IMR-90 (cell line): ENCODE measurements around the gene ZMIZ2. TPM values are rescaled to one million over a fixed set of nuclear protein-coding genes. Genes with fewer than 3 reads are reported as not detected.

Experiments
- ATAC-seq: fragments of 200-7000 bp; cut with Tn5 transposase; 2 replicates; pipeline ENCODE4 v1.9.1; 2020; ENCODE audit warnings: low read depth, mild to moderate bottlenecking, moderate library complexity
- BruUV-seq: library from RNA; stranded (reverse); fragments of 400-500 nt; replicated peaks from 2 replicates; lab custom pipeline; 2021; lab: Mats Ljungman, UMichigan
- CTCF ChIA-PET: fragments of 300-600 bp; formaldehyde crosslinking; extraction: SDS; loops from one replicate; lab custom pipeline; 2021; ENCODE audit warnings: antibody characterized with exemption; lab: Yijun Ruan, JAX
- POLR2A ChIA-PET: fragments of 300-600 bp; sonication (Branson Sonifier 250); formaldehyde crosslinking; loops from one replicate; lab custom pipeline; 2022; ENCODE audit warnings: antibody characterized with exemption; ENCODE audit not compliant: unreplicated experiment; lab: Charles Lee
- DNase-seq: peaks from one replicate; pipeline ENCODE4 v3.0.0; 2013
- H2AFZ ChIP-seq: replicated peaks from 2 replicates; pipeline ENCODE3; 2013; ENCODE audit warnings: low read length, mild to moderate bottlenecking; ENCODE audit not compliant: poor library complexity
- H2AK5ac ChIP-seq: 2 replicates; pipeline ENCODE4 v1.6.1; 2013; ENCODE audit warnings: low read depth, low read length, inconsistent platforms
- H2AK9ac ChIP-seq: replicated peaks from 2 replicates; pipeline ENCODE3; 2013; ENCODE audit warnings: mild to moderate bottlenecking, low read depth, low read length, moderate library complexity; ENCODE audit not compliant: poor library complexity
- H2BK120ac ChIP-seq: 2 replicates; pipeline ENCODE4 v1.6.1; 2013; ENCODE audit warnings: low read depth, low read length, inconsistent platforms
- H2BK15ac ChIP-seq: 3 replicates; pipeline ENCODE4 v1.6.1; 2013; ENCODE audit warnings: low read depth, low read length, inconsistent platforms
- H2BK20ac ChIP-seq: 2 replicates; pipeline ENCODE4 v1.6.1; 2013; ENCODE audit warnings: low read depth, mild to moderate bottlenecking, inconsistent platforms, low read length, moderate library complexity
- H2BK5ac ChIP-seq: 2 replicates; pipeline ENCODE4 v1.6.1; 2013; ENCODE audit warnings: mild to moderate bottlenecking, low read depth, low read length, inconsistent platforms; ENCODE audit not compliant: poor library complexity, severe bottlenecking
- H3K14ac ChIP-seq: replicated peaks from 2 replicates; pipeline ENCODE4 v1.6.1; 2013; ENCODE audit warnings: low read depth, low read length, inconsistent platforms
- H3K18ac ChIP-seq: 2 replicates; pipeline ENCODE4 v1.6.1; 2013; ENCODE audit warnings: low read depth, low read length, control low read depth
- H3K23ac ChIP-seq: 2 replicates; pipeline ENCODE4 v1.6.1; 2013; ENCODE audit warnings: low read depth, low read length, inconsistent platforms
- H3K27ac ChIP-seq: 2 replicates; pipeline ENCODE4 v1.5.1; 2013; ENCODE audit warnings: mild to moderate bottlenecking, control low read depth, low read length; ENCODE audit not compliant: insufficient read depth
- H3K27me3 ChIP-seq: 2 replicates; pipeline ENCODE4 v1.6.1; 2013; ENCODE audit warnings: low read length; ENCODE audit not compliant: control insufficient read depth, insufficient read depth
- H3K36me3 ChIP-seq: 2 replicates; pipeline ENCODE4 v1.6.1; 2013; ENCODE audit warnings: low read length, mixed read lengths; ENCODE audit not compliant: control insufficient read depth, insufficient read depth
- H3K4ac ChIP-seq: 2 replicates; pipeline ENCODE4 v1.6.1; 2013; ENCODE audit warnings: low read depth, low read length, inconsistent platforms
- H3K4me1 ChIP-seq: 2 replicates; pipeline ENCODE4 v1.6.1; 2013; ENCODE audit warnings: low read length, mixed read lengths; ENCODE audit not compliant: control insufficient read depth, insufficient read depth
- H3K4me2 ChIP-seq: 2 replicates; pipeline ENCODE4 v1.6.1; 2013; ENCODE audit warnings: low read depth, mild to moderate bottlenecking, control low read depth, low read length, moderate library complexity
- H3K4me3 ChIP-seq: 2 replicates; pipeline ENCODE4 v1.5.1; 2013; ENCODE audit warnings: low read depth, mild to moderate bottlenecking, control low read depth, low read length, moderate library complexity; ENCODE audit not compliant: insufficient read depth
- H3K56ac ChIP-seq: 2 replicates; pipeline ENCODE4 v1.6.1; 2013; ENCODE audit warnings: low read length, inconsistent platforms; ENCODE audit not compliant: insufficient read depth; ENCODE audit errors: extremely low read depth
- H3K79me1 ChIP-seq, 2 experiments: 2 replicates each; pipeline ENCODE4 v1.6.1; 2013; ENCODE audit warnings: low read length in 2 of 2, inconsistent platforms in 1 of 2, low read depth in 1 of 2
- H3K9ac ChIP-seq: 2 replicates; pipeline ENCODE4 v1.6.1; 2013; ENCODE audit warnings: low read depth, low read length, control low read depth
- H3K9me1 ChIP-seq: 2 replicates; pipeline ENCODE4 v1.6.1; 2013; ENCODE audit warnings: low read length, inconsistent platforms; ENCODE audit not compliant: insufficient read depth
- H3K9me3 ChIP-seq: 2 replicates; pipeline ENCODE4 v1.6.1; 2013; ENCODE audit warnings: low read length; ENCODE audit not compliant: control insufficient read depth, insufficient read depth
- H4K20me1 ChIP-seq: 2 replicates; pipeline ENCODE4 v1.6.1; 2013; ENCODE audit warnings: low read length, inconsistent platforms; ENCODE audit not compliant: insufficient read depth
- H4K5ac ChIP-seq: 2 replicates; pipeline ENCODE4 v1.6.1; 2013; ENCODE audit warnings: mild to moderate bottlenecking, low read depth, low read length, control low read depth
- H4K8ac ChIP-seq, 2 experiments: 2 replicates each; pipeline ENCODE4 v1.6.1; 2013; ENCODE audit warnings: low read depth in 2 of 2, low read length in 2 of 2, control low read depth in 1 of 2, inconsistent platforms in 1 of 2
- H4K91ac ChIP-seq: 2 replicates; pipeline ENCODE4 v1.6.1; 2013; ENCODE audit warnings: low read depth, low read length, inconsistent platforms; ENCODE audit not compliant: insufficient read depth
- MAZ ChIP-seq: IDR thresholded peaks from 2 replicates; pipeline ENCODE4 v1.6.1; 2012; ENCODE audit warnings: low read depth, mild to moderate bottlenecking, low read length, improper control_type of control experiment, moderate library complexity, borderline replicate concordance
- MXI1 ChIP-seq: IDR thresholded peaks from 2 replicates; pipeline ENCODE4 v1.6.1; 2012; ENCODE audit warnings: low read depth, mild to moderate bottlenecking, low read length, moderate library complexity, borderline replicate concordance
- RAD21 ChIP-seq: IDR thresholded peaks from 2 replicates; pipeline ENCODE4 v1.6.1; 2012; ENCODE audit warnings: low read length, improper control_type of control experiment
- WGBS, 2 experiments: methylation state at CpG; one replicate each; pipeline versions ENCODE4 v1.1.5 to v1.1.7; 2013; ENCODE audit warnings: missing lambda C conversion rate in 2 of 2; ENCODE audit not compliant: insufficient read length in 1 of 2; ENCODE audit errors: extremely low coverage in 2 of 2; 5-methylcytosine and 5-hydroxymethylcytosine counted together
- dilution Hi-C: fragments of 300-500 bp; cut with HindIII; formaldehyde crosslinking; loops from one replicate; pipeline ENCODE4 v1.14.3; 2018; ENCODE audit warnings: low sequenced_read_pairs; ENCODE audit not compliant: unreplicated experiment
- in situ Hi-C: fragments of 300-500 bp; cut with MboI; formaldehyde crosslinking; loops from 3 replicates; pipeline ENCODE4 v1.14.3; 2019; ENCODE audit warnings: low sequenced_read_pairs, inconsistent platforms, mixed read lengths
- intact Hi-C: fragments of 100-400 bp; cut with micrococcal nuclease; formaldehyde crosslinking; loops from 2 replicates; pipeline ENCODE4 v1.10.0; 2022
- polyA plus RNA-seq, 3 experiments: library from polyadenylated mRNA; depleted of rRNA; stranded (reverse); fragments of >200 nt; gene quantifications; 2 replicates each; pipeline ENCODE4 v1.2.3, GENCODE V29; 2012; ENCODE audit warnings: low replicate concordance in 1 of 3
- total RNA-seq: library from RNA; depleted of rRNA; stranded (reverse); fragments of >200 nt; gene quantifications from 2 replicates; pipeline ENCODE4 v1.2.3, GENCODE V29; 2012

The ZMIZ2 gene
- total and polyA plus RNA-seq, 2 of the 4 experiments (the other 2 are of a cell fraction): 3.0 to 24.0 TPM

DNA sequence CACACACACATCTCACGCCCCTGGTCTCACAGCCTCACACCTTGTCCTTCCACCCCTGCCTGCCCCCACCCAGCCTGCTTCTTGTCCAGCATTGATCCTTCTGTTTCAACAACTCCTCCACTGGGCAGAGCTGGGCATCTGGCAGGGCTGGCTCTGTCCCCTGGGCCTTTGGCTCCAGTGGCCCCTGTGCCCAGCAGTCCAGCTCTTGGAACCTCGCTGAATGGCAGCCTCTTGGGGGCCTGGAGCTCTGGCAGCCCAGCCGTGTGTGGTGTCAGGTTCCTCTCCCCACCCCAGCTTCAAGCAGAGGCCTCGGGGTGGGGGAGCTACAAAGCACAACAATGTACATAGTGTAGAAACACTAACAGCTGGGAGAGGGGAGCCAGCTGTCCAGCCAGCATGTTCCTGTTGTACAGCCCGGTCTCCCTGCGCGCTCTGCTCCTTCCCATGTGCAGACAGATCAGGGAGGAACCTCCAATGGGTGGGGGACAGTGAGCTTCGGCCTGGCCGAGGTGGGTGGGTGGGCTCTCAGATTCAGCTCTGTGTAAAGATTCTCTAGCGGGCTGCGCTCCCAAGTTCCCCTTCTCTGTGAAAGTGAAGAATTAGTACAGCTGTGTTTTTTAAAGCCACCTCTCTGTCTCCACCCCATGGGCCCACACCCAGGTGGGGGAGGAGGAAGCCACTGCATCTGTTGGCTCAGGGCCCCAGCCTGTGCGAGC is 19.4 kb downstream of the ZMIZ2 start:
- intact Hi-C loops (loop anchor here (2.0 kb wide), 1 partner anchor 29 kb away; the partner anchor contains the start of gene PPIA), dilution Hi-C loops (no loop called here), in situ Hi-C loops (no loop called here)
- H3K9me1 ChIP-seq: peaks cover 23% of the 10 kb centered on the region
- H3K4me3 ChIP-seq: no peak overlapping the region
- no peak overlapping the region; the same call in 2 of the 3 replicates for H2BK15ac ChIP-seq
- H3K9ac ChIP-seq: peak overlapping the region; percentile 14; the same call in 1 of the 2 replicates
- peak; percentile 77 for DNase-seq
- H2AFZ ChIP-seq: peak overlapping the region; percentile 61
- peak; percentile 90 for TF ChIP-seq MXI1
- no peak for TF ChIP-seq RAD21
- TF ChIP-seq MAZ: peak; percentile 55; the same call in 1 of the 2 replicates
- H4K20me1 ChIP-seq: peaks cover 6% of the 10 kb centered on the region
- peak overlapping the region; percentile 33; the same call in 1 of the 2 replicates for H4K5ac ChIP-seq
- H3K36me3 ChIP-seq: peaks cover 45% of the 10 kb centered on the region
- H3K4ac ChIP-seq: peak overlapping the region; percentile 81
- H3K18ac ChIP-seq: peak overlapping the region; percentile 58
- peak overlapping the region; percentile 50; the same call in 1 of the 2 replicates for H3K23ac ChIP-seq
- H3K27ac ChIP-seq: peak overlapping the region; percentile 83
- peak overlapping the region; percentile 20; the same call in 1 of the 2 replicates for H2BK20ac ChIP-seq
- H2AK5ac ChIP-seq: peak overlapping the region; percentile 90
- H3K4me2 ChIP-seq: peak overlapping the region; percentile 48
- POLR2A ChIA-PET: no interaction called here
- H2BK5ac ChIP-seq: peak overlapping the region; percentile 73
- peak overlapping the region in 1 of 2 experiments; percentile 63; a peak in 1 of 4 replicates for H4K8ac ChIP-seq
- TSS peak; percentile 71 for BruUV-seq
- WGBS, 2 experiments: no CpG with 5 or more reads among the region's 12 CpGs
- H3K4me1 ChIP-seq: peaks cover 33% of the 10 kb centered on the region
- peak overlapping the region; percentile 85; the same call in 1 of the 2 replicates for H3K14ac ChIP-seq
- CTCF ChIA-PET: interaction anchor here (0.9 kb wide), 1 partner anchor 17 kb away, joined by 4 read pairs; no protein-coding TSS in a partner anchor
- H2AK9ac ChIP-seq: peak overlapping the region; percentile 73
- H4K91ac ChIP-seq: peak overlapping the region; percentile 65
- no peak overlapping the region for H3K56ac ChIP-seq
- H2BK120ac ChIP-seq: peak overlapping the region; percentile 64
- H3K9me3 ChIP-seq: no peaks in the 10 kb centered on the region
- no peaks in the 10 kb centered on the region for H3K27me3 ChIP-seq
- peak; percentile 82 for ATAC-seq
- peaks cover 0 to 9% of the 10 kb centered on the region in 2 experiments; a peak in 2 of 4 replicates for H3K79me1 ChIP-seq
